Ovary (tissue), 9 donors: Measurements from ENCODE around the gene RAPGEF4. TPM values are rescaled to one million over a fixed set of nuclear protein-coding genes. Genes with fewer than 3 reads are reported as not detected.
A peak's percentile ranks its signal among the peaks of the same experiment; 100 is the strongest.

Source experiments
- DNase-seq, 5 donors: peaks; one replicate each; pipeline ENCODE4 v3.0.0-alpha.2; 2019 to 2020
- H3K27ac ChIP-seq, 2 donors: fragments of 200-600 bp; one replicate each; pipeline versions ENCODE4 v1.5.1 to v1.8.0; 2019 to 2022
- H3K27me3 ChIP-seq: fragments of 200-600 bp; one replicate; pipeline ENCODE4 v1.8.0; 2022
- H3K36me3 ChIP-seq: fragments of 200-600 bp; sonication (generic); one replicate; pipeline ENCODE4 v1.5.1; 2019
- H3K4me1 ChIP-seq: one replicate; pipeline ENCODE4 v1.8.1; 2013; ENCODE audit warnings: mild to moderate bottlenecking, moderate library complexity; ENCODE audit not compliant: insufficient read depth
- H3K4me3 ChIP-seq: fragments of 200-600 bp; sonication (generic); one replicate; pipeline ENCODE4 v1.5.1; 2017
- H3K9me3 ChIP-seq, 2 donors: fragments of 200-600 bp in 1 of 2; sonication (generic) in 1 of 2; one replicate each; pipeline versions ENCODE4 v1.5.1 to v1.8.1; 2013 to 2019; ENCODE audit warnings: mild to moderate bottlenecking in 1 of 2, moderate library complexity in 1 of 2
- EP300 ChIP-seq: sonication (generic); formaldehyde crosslinking; IDR thresholded peaks from one replicate; pipeline ENCODE4 v1.6.1; 2017; ENCODE audit warnings: antibody characterized with exemption
- POLR2A ChIP-seq: fragments of 450-650 bp; IDR thresholded peaks from one replicate; pipeline ENCODE4 v1.6.1; 2017; ENCODE audit warnings: antibody characterized with exemption, mild to moderate bottlenecking, moderate library complexity
- WGBS, 3 donors: extraction: QIAGEN DNeasy Blood & Tissue Kit in 1 of 3; methylation state at CpG; one replicate each; pipeline versions ENCODE4 v1.1.5 to v1.1.7; 2013 to 2017; 5-methylcytosine and 5-hydroxymethylcytosine counted together
- intact Hi-C, 4 donors: fragments of 100-400 bp; cut with DNase I; formaldehyde crosslinking; loops; one replicate each; pipeline versions ENCODE4 v1.11.0 to v1.15.1; 2022 to 2023
- polyA plus RNA-seq, 2 donors: library from polyadenylated mRNA; stranded (reverse); fragments of 200-250 nt in 1 of 2; fragments of 350-450 nt in 1 of 2; fragmentation: Illumina TruSeq in 1 of 2; extraction: RNeasy Lipid Tissue Mini Kit (QIAGEN cat#74804) in 1 of 2; gene quantifications; one replicate each; pipeline ENCODE4 v1.2.3, GENCODE V29; 2013 to 2014
- total RNA-seq, 7 donors: library from RNA; depleted of rRNA in 2 of 7; stranded (reverse); fragments of >200 nt in 2 of 7; fragmentation: NEBNext Ultra II Directional in 3 of 7; extraction: Animal tissue kit (Norgen Biotek cat#: 25700) in 3 of 7; gene quantifications; one replicate each; pipeline versions ENCODE4 v1.1.0 to v1.2.4, GENCODE V29; 2016 to 2023
- TF ChIP-seq, protein P1 (sequence below), 3 donors: fragments of 450-650 bp in 2 of 3; fragments of 200-600 bp in 1 of 3; IDR thresholded peaks; one replicate each; pipeline versions ENCODE4 v1.5.1 to v1.8.0; 2016 to 2022; ENCODE audit warnings: antibody characterized with exemption in 3 of 3, mild to moderate bottlenecking in 1 of 3
- donor health status: DM: no; HTN: no; CAD: no; lungs with moderate emphysema.
- donor health status: DM: no; HTN: no; CAD: no.
- donor health status: Bipolar disorder and iron deficiency.
- donor health status: DM: yes; HTN: yes; CAD: no.
- donor health status: DM: no; HTN: no; CAD: no.
- donor health status: DM: yes; HTN: yes; CAD: no.

RAPGEF4 gene
- total and polyA plus RNA-seq, 9 donors = 6.8 to 24.6 (median 8.3) TPM

DNA sequence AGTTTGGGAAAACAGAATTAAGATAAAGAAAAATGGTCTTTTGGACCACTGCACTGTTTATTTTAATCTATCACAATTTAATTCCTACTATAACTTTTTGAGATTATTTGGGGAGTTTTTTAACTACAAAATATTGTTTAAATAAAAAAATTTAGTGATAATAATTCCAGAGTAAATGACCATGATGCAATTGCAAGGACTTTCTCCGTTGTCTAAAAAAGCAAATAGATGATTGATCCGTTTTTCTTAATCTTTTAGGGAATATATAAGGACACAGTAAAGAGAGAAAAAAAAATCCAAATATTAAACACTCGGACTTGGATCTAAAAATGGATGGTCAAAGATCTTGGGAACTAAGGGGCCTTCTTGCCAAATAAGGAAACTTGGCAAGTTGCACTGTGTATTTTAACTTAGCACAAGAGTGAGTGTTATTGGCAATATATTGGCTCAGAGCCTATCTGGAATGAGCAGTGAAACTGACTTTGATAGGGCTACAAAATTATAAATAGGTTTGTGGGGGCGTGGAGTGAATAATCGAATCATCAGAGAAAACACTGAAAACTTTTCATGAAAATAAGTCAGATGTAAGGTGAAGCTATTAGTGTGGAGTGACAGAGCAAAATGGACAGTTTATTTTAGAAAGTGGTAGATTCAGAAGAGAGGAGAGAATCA, 342.0 kb downstream of the RAPGEF4 start:
- DNase-seq = no peak
- Histone ChIP-seq H3K36me3 (no peaks in the 10 kb centered on the region), H3K4me1 (peaks cover 7% of the 10 kb centered on the region), H3K27me3 (no peaks in the 10 kb centered on the region), H3K27ac (peak overlapping the region in 1 of 2 donors; percentile 99), H3K9me3 (no peaks in the 10 kb centered on the region), H3K4me3 (peak overlapping the region; percentile 69)
- no peak for TF ChIP-seq POLR2A
- TF ChIP-seq, protein P1, sequence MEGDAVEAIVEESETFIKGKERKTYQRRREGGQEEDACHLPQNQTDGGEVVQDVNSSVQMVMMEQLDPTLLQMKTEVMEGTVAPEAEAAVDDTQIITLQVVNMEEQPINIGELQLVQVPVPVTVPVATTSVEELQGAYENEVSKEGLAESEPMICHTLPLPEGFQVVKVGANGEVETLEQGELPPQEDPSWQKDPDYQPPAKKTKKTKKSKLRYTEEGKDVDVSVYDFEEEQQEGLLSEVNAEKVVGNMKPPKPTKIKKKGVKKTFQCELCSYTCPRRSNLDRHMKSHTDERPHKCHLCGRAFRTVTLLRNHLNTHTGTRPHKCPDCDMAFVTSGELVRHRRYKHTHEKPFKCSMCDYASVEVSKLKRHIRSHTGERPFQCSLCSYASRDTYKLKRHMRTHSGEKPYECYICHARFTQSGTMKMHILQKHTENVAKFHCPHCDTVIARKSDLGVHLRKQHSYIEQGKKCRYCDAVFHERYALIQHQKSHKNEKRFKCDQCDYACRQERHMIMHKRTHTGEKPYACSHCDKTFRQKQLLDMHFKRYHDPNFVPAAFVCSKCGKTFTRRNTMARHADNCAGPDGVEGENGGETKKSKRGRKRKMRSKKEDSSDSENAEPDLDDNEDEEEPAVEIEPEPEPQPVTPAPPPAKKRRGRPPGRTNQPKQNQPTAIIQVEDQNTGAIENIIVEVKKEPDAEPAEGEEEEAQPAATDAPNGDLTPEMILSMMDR (IDR thresholded peaks at IDR 0.05) = no peak
- intact Hi-C loops = loop anchor here in 3 of 4 donors (2.0 to 5.0 kb wide), 2 partner anchors 130 to 133 kb away; no protein-coding TSS in a partner anchor
- 17 to 29% (median 21%) methylated on average over 5 of the region's 5 CpGs for WGBS, 3 donors

DNA sequence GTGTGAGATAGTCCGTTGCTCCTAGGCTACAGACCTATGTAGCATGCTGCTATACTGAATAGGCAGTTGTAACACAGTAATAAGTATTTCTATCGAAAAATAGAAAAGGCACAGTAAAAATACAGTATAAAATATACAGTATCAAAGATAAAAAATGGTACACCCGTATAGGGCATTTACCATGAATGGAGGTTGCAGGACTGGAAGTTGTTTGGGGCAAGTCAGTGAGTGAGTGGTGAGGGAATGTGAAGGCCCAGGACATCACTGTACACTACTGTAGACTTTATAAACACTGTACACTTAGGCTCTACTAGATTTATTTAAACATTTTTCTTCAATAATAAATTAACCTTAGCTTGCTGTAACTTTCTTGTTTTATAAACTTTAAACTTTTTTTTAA, 343.5 kb downstream of the RAPGEF4 start:
- no peaks in the 10 kb centered on the region for H3K9me3 ChIP-seq
- DNase-seq = no peak
- 68 to 73% (median 71%) methylated on average over 3 of the region's 3 CpGs for WGBS, 3 donors
- intact Hi-C loops = loop anchor here in 2 of 4 donors (5.0 kb wide), 1 partner anchor 128 kb away; no protein-coding TSS in a partner anchor
- H3K36me3 ChIP-seq = no peaks in the 10 kb centered on the region
- TF ChIP-seq EP300 = no peak
- TF ChIP-seq, protein P1 (IDR thresholded peaks at IDR 0.05) = no peak
- TF ChIP-seq POLR2A = no peak
- no peaks in the 10 kb centered on the region for H3K27me3 ChIP-seq
- H3K27ac ChIP-seq = no peak overlapping the region
- peaks cover 7% of the 10 kb centered on the region for H3K4me1 ChIP-seq
- H3K4me3 ChIP-seq = no peak overlapping the region

DNA sequence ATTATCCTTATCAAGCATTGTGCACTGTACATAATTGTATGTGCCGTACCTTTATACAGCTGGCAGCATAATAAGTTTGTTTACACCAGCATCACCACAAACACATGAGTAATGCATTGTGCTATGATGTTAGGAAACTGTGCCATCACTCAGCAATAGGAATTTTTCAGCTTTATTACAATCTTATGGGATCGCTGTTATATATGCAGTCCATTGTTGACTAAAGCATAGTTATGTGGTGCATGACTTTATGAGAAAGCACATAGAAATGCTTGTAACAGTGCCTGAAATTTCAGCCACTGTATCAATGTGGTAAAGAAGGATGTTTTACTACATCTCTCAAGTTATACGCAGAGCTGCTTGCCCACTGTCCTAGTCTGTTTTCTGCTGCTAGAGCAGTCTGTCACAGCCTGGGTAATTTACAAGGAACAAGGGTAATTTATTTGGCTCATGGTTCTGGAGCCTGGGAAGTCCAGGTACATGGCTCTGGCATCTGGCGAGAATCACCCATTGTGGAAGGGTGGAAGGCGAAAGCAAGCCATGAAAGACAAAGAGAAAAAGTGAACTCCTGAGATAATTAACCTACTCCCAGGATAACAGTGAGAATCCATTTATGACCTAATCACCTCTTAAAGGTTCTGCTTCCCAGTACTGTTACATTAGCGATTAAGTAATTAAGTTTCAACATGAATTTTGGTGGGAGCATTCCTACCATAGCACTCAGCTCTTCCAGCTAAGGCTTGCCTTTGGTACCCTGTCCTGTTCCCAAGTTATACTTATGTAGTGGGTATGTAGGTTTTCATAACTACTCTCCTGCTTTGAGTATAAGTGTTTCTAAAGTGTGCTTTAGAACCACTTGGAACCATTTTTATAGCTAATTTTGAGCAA, 344.6 kb downstream of the RAPGEF4 start:
- H3K27ac ChIP-seq = no peak overlapping the region
- WGBS, 3 donors = 91 to 95% (median 94%) methylated on average over 6 of the region's 6 CpGs
- TF ChIP-seq, protein P1 (IDR thresholded peaks at IDR 0.05) = no peak
- TF ChIP-seq EP300 (no peak), POLR2A (no peak)
- intact Hi-C loops = loop anchor here in 2 of 4 donors (5.0 kb wide), 1 partner anchor 127 kb away; no protein-coding TSS in a partner anchor
- H3K36me3 ChIP-seq = no peaks in the 10 kb centered on the region
- no peak for DNase-seq
- no peaks in the 10 kb centered on the region for H3K9me3 ChIP-seq
- peaks cover 7% of the 10 kb centered on the region for H3K4me1 ChIP-seq
- H3K27me3 ChIP-seq = no peaks in the 10 kb centered on the region
- no peak overlapping the region for H3K4me3 ChIP-seq

DNA sequence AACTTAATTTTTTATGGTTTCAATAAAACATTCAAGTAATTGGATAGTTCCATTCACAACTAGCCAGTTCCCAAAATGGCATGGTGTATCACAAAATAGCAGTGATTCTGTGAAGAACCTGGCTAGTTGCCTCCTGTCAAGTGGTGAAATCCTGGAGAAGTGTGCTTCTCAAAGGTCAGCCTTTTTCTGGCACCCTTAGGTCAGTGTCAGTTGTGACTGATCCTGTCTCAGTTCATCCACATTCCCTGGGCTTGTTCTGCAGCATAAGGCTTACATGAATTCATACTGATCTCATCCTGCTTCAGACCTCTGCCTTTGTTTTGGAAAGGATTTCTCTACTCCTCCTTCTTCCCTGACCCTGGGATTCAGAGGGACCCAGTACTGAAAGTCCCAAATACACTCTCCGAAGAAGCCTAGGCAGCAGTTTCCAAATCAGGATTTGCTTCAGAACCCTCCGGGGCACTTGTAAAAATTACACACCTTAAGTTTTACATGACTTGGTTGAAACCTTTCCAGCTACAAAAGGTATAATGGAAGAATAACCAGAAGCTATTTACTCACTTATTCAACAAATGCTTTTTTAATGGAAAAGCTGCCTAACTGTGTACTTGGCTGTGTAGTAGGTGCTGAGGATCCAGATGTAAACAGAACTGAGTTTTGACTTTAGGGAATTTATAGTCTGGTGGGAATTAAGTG, 351.0 kb downstream of the RAPGEF4 start:
- Histone ChIP-seq H3K4me1 (peaks cover 10% of the 10 kb centered on the region), H3K4me3 (no peak overlapping the region), H3K27ac (peak overlapping the region; percentile 4 to 47), H3K36me3 (no peaks in the 10 kb centered on the region), H3K9me3 (no peaks in the 10 kb centered on the region), H3K27me3 (no peaks in the 10 kb centered on the region)
- WGBS, 3 donors = 24 to 37% (median 35%) methylated on average over 2 of the region's 2 CpGs
- no peak for DNase-seq
- intact Hi-C loops = no loop called here
- TF ChIP-seq, protein P1 (IDR thresholded peaks at IDR 0.05) = no peak
- no peak for TF ChIP-seq EP300
- TF ChIP-seq POLR2A = no peak
